Psoas muscle (tissue), 8 donors: ENCODE measurements around the gene POLN. TPM values are rescaled to one million over a fixed set of nuclear protein-coding genes. Genes with fewer than 3 reads are reported as not detected.

Source experiments
- ATAC-seq, 4 donors: fragments of 200-7000 bp; cut with Tn5 transposase; one replicate each; pipeline ENCODE4 v1.9.1; 2020; ENCODE audit warnings: moderate library complexity in 3 of 4, mild to moderate bottlenecking in 2 of 4
- DNase-seq, 2 donors: peaks; one replicate each; pipeline ENCODE4 v3.0.0-alpha.2; 2020
- H3K27ac ChIP-seq: fragments of 200-600 bp; one replicate; pipeline ENCODE4 v1.8.0; 2022
- H3K27me3 ChIP-seq, 3 donors: fragments of 200-600 bp in 1 of 3; one replicate each; pipeline versions ENCODE4 v1.6.1 to v1.8.0; 2013 to 2022; ENCODE audit warnings: low read length in 2 of 3, mild to moderate bottlenecking in 2 of 3, moderate library complexity in 1 of 3; ENCODE audit not compliant: insufficient read depth in 3 of 3
- H3K36me3 ChIP-seq, 2 donors: fragments of 200-600 bp in 1 of 2; one replicate each; pipeline versions ENCODE4 v1.6.1 to v1.8.0; 2013 to 2022; ENCODE audit warnings: low read depth in 1 of 2, mild to moderate bottlenecking in 1 of 2, moderate library complexity in 1 of 2; ENCODE audit not compliant: insufficient read depth in 1 of 2
- H3K4me1 ChIP-seq: fragments of 200-600 bp; one replicate; pipeline ENCODE4 v1.8.0; 2022
- H3K4me3 ChIP-seq: fragments of 200-600 bp; one replicate; pipeline ENCODE4 v1.8.0; 2022; ENCODE audit warnings: mild to moderate bottlenecking
- H3K9me3 ChIP-seq: fragments of 200-600 bp; one replicate; pipeline ENCODE4 v1.8.0; 2022
- WGBS, 3 donors: extraction: QIAGEN DNeasy Blood & Tissue Kit; methylation state at CpG; one replicate each; pipeline versions ENCODE4 v1.1.6 to v1.1.7; 2013; 5-methylcytosine and 5-hydroxymethylcytosine counted together
- intact Hi-C, 2 donors: fragments of 100-400 bp; cut with DNase I; formaldehyde crosslinking; loops; one replicate each; pipeline versions ENCODE4 v1.11.0 to v1.14.2; 2022
- polyA plus RNA-seq, 3 donors: library from polyadenylated mRNA; stranded (reverse); fragments of 200-250 nt; gene quantifications; one replicate each; pipeline ENCODE4 v1.2.3, GENCODE V29; 2013
- total RNA-seq, 4 donors: library from RNA; stranded (reverse); fragmentation: NEBNext Ultra II Directional in 2 of 4; extraction: Animal tissue kit (Norgen Biotek cat#: 25700) in 2 of 4; gene quantifications; one replicate each; pipeline versions ENCODE4 v1.2.1 to v1.2.4, GENCODE V29; 2021 to 2023
- TF ChIP-seq, protein P1 (sequence below): fragments of 200-600 bp; IDR thresholded peaks from one replicate; pipeline ENCODE4 v1.8.0; 2022; ENCODE audit warnings: antibody characterized with exemption
- donor health status: healthy with polysubstance abuse.
- donor health status: DM: no; HTN: no; CAD: no; lungs with moderate emphysema.
- donor health status: Bipolar disorder and iron deficiency.
- donor health status: healthy.
- donor health status: DM: yes; HTN: yes; CAD: no.
- donor health status: DM: no; HTN: no; CAD: no.
- donor health status: DM: no; HTN: no; CAD: no.
- donor health status: DM: yes; HTN: yes; CAD: no.

POLN gene
- total and polyA plus RNA-seq, 7 donors = 0.44 to 3.0 (median 0.95) TPM

DNA sequence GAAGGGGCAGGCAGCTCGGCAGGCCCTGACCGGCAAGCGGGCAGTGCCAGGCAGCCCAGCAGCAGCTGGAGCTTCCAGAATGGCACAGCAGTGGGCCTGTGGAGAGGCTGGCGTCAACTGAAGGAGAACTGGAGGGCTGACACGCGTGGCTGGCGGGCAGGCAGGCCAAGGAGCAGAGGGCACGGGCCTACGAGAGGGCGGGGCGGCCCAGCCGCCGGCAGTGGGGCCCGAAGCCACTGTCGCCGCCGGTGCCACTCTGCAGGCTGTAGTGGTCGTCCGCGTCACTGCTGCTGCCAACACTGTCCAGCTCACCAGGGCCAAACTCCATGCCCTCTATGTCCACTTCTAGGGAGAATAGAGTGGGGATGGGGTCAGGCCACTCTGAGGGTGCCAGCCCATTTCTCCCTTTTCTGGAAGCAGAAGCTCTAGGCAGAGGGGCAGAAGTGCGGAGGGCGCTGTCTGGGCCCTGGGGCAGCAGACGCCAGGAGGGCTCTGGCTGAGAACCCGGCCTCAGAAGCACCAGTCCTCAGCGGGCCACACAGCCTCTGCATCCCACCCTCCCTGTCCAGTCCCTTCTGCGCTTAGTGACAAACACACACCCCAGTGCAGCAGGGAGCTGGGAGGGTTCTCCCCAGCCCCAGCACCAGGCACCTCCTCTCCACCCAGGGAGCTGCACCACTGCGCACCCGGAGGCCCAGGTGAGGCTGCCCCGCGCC, 8.6 kb upstream of the POLN start:
- intact Hi-C loops = no loop called here
- H3K36me3 ChIP-seq = peaks cover 0 to 76% of the 10 kb centered on the region in 2 donors
- 76 to 88% (median 85%) methylated on average over 28 to 30 of the region's 30 CpGs for WGBS, 3 donors
- DNase-seq = peak in 1 of 2 donors; percentile 8
- no peak overlapping the region for H3K4me3 ChIP-seq
- H3K4me1 ChIP-seq = peaks cover 10% of the 10 kb centered on the region
- TF ChIP-seq, protein P1, sequence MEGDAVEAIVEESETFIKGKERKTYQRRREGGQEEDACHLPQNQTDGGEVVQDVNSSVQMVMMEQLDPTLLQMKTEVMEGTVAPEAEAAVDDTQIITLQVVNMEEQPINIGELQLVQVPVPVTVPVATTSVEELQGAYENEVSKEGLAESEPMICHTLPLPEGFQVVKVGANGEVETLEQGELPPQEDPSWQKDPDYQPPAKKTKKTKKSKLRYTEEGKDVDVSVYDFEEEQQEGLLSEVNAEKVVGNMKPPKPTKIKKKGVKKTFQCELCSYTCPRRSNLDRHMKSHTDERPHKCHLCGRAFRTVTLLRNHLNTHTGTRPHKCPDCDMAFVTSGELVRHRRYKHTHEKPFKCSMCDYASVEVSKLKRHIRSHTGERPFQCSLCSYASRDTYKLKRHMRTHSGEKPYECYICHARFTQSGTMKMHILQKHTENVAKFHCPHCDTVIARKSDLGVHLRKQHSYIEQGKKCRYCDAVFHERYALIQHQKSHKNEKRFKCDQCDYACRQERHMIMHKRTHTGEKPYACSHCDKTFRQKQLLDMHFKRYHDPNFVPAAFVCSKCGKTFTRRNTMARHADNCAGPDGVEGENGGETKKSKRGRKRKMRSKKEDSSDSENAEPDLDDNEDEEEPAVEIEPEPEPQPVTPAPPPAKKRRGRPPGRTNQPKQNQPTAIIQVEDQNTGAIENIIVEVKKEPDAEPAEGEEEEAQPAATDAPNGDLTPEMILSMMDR = no peak
- ATAC-seq = no peak
- H3K27me3 ChIP-seq = no peaks in the 10 kb centered on the region
- H3K27ac ChIP-seq = no peak overlapping the region
- no peaks in the 10 kb centered on the region for H3K9me3 ChIP-seq

GRCh38 chr4:2249526-2250356, 7.8 kb upstream of the POLN start:
- H3K9me3 ChIP-seq = no peaks in the 10 kb centered on the region
- ATAC-seq (no peak), DNase-seq (no peak)
- intact Hi-C loops = no loop called here
- no peak overlapping the region for H3K27ac ChIP-seq
- 83 to 88% (median 84%) methylated on average over 26 of the region's 26 CpGs for WGBS, 3 donors
- peaks cover 15% of the 10 kb centered on the region for H3K4me1 ChIP-seq
- H3K36me3 ChIP-seq = peaks cover 0 to 71% of the 10 kb centered on the region in 2 donors
- TF ChIP-seq, protein P1 = no peak
- H3K27me3 ChIP-seq = no peaks in the 10 kb centered on the region
- H3K4me3 ChIP-seq = no peak overlapping the region

GRCh38 chr4:2248821-2249261, 6.9 kb upstream of the POLN start:
- intact Hi-C loops = no loop called here
- H3K9me3 ChIP-seq = no peaks in the 10 kb centered on the region
- TF ChIP-seq, protein P1 = no peak
- H3K4me3 ChIP-seq = no peak overlapping the region
- DNase-seq (peak; percentile 13 to 52), ATAC-seq (no peak)
- no peak overlapping the region for H3K27ac ChIP-seq
- peaks cover 18% of the 10 kb centered on the region for H3K4me1 ChIP-seq
- peaks cover 0 to 62% of the 10 kb centered on the region in 2 donors for H3K36me3 ChIP-seq
- WGBS, 3 donors = 72 to 75% (median 73%) methylated on average over 10 of the region's 10 CpGs
- H3K27me3 ChIP-seq = no peaks in the 10 kb centered on the region

- DNase-seq = peak in 1 of 2 donors; percentile 44
- peaks cover 0 to 56% of the 10 kb centered on the region in 2 donors for H3K36me3 ChIP-seq
Observed at GRCh38 chr4:2248044-2248780, 6.3 kb upstream of the POLN start.

More at GRCh38 chr4:2248044-2248780, 6.3 kb upstream of the POLN start:
- TF ChIP-seq, protein P1 = no peak
- Histone ChIP-seq H3K4me3 (no peak overlapping the region), H3K27me3 (no peaks in the 10 kb centered on the region), H3K27ac (no peak overlapping the region), H3K9me3 (no peaks in the 10 kb centered on the region), H3K4me1 (peaks cover 13% of the 10 kb centered on the region)
- no peak for ATAC-seq
- intact Hi-C loops = no loop called here
- WGBS, 3 donors = 74 to 79% (median 78%) methylated on average over 18 to 21 of the region's 21 CpGs
